WERI-Rb-1 (cell line): ENCODE measurements around the gene CRADD.

ENCODE experiments used
- DNase-seq: peaks from one replicate; pipeline ENCODE4 v3.0.0-alpha.2; 2020
- H3K27ac ChIP-seq: fragments of 250-450 bp; sonication (Bioruptor Pico); 2 replicates; pipeline ENCODE4 v1.5.1; 2020; ENCODE audit warnings: mild to moderate bottlenecking, moderate library complexity
- H3K27me3 ChIP-seq: fragments of 250-450 bp; sonication (Bioruptor Pico); 2 replicates; pipeline ENCODE4 v1.5.1; 2021; ENCODE audit warnings: mild to moderate bottlenecking, low read depth, moderate library complexity; ENCODE audit not compliant: insufficient read depth, severe bottlenecking
- H3K36me3 ChIP-seq: fragments of 250-450 bp; sonication (Bioruptor Pico); 2 replicates; pipeline ENCODE4 v1.5.1; 2020; ENCODE audit warnings: mild to moderate bottlenecking, moderate library complexity
- H3K4me3 ChIP-seq: 2 replicates; pipeline ENCODE4 v1.5.1; 2011; ENCODE audit warnings: low read depth, mild to moderate bottlenecking, control low read depth, low read length
- H3K9me3 ChIP-seq: fragments of 250-450 bp; sonication (Bioruptor Pico); 2 replicates; pipeline ENCODE4 v1.5.1; 2021; ENCODE audit warnings: mild to moderate bottlenecking, moderate library complexity; ENCODE audit not compliant: severe bottlenecking
- CTCF ChIP-seq: IDR thresholded peaks from 2 replicates; pipeline ENCODE4 v1.5.1; 2011; ENCODE audit warnings: low read depth, mild to moderate bottlenecking, control low read depth, inconsistent platforms, low read length

CRADD gene

GRCh38 chr12:93766371-93766770 lies 89.2 kb downstream of the CRADD start:
- Histone ChIP-seq H3K27ac (no peak overlapping the region), H3K27me3 (no peaks in the 10 kb centered on the region), H3K9me3 (no peaks in the 10 kb centered on the region), H3K4me3 (no peak overlapping the region), H3K36me3 (no peaks in the 10 kb centered on the region)
- TF ChIP-seq CTCF: no peak
- DNase-seq: no peak

GRCh38 chr12:93766796-93767523 lies 89.8 kb downstream of the CRADD start:
- Histone ChIP-seq H3K27ac (no peak overlapping the region), H3K9me3 (no peaks in the 10 kb centered on the region), H3K4me3 (no peak overlapping the region), H3K36me3 (no peaks in the 10 kb centered on the region), H3K27me3 (no peaks in the 10 kb centered on the region)
- TF ChIP-seq CTCF: peak; percentile 12; the same call in 1 of the 2 replicates
- DNase-seq: no peak

GRCh38 chr12:93767524-93767863 lies 90.3 kb downstream of the CRADD start:
- Histone ChIP-seq H3K9me3 (no peaks in the 10 kb centered on the region), H3K4me3 (no peak overlapping the region), H3K27ac (no peak overlapping the region), H3K27me3 (no peaks in the 10 kb centered on the region), H3K36me3 (no peaks in the 10 kb centered on the region)
- TF ChIP-seq CTCF: no peak
- peak; percentile 18 for DNase-seq

DNA sequence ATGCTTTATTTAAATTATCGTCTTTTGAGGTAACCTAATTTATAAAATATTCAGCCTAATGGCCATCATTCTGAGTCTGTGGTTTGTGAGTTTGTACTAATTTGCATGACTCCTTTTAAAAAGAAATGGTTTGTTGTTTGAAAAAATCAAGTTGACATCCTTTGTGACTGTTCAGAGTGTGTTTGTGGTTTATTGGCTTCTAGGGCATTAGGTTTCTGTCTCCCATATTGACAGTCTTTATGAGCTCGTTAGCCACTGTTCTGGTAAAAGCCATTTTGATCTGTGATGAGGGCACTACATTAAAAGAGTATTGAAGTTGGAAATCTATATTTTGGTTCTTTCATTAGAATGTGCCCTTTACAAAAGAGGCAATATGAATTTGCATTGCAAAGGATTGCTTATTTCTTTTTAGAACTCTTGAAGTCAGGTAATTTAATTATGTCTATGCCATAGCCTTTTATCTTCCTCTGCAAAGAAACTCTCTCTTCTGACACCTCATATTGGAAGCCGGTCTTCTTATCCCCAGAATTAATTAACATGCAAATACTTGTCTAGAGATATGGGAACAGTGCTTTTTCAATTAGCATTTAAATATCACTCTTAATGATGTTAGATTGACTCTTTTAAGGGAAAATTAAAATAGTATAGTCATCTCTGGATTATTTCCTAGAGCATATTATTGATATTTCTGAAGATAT lies 95.0 kb downstream of the CRADD start:
- DNase-seq: no peak
- Histone ChIP-seq H3K27me3 (no peaks in the 10 kb centered on the region), H3K36me3 (no peaks in the 10 kb centered on the region), H3K27ac (no peak overlapping the region), H3K4me3 (no peak overlapping the region), H3K9me3 (no peaks in the 10 kb centered on the region)
- TF ChIP-seq CTCF: no peak

GRCh38 chr12:93773122-93773871 lies 96.1 kb downstream of the CRADD start:
- H3K27ac ChIP-seq: no peak overlapping the region
- no peak overlapping the region for H3K4me3 ChIP-seq
- no peaks in the 10 kb centered on the region for H3K27me3 ChIP-seq
- no peak for DNase-seq
- TF ChIP-seq CTCF: no peak
- H3K9me3 ChIP-seq: no peaks in the 10 kb centered on the region
- no peaks in the 10 kb centered on the region for H3K36me3 ChIP-seq
